ENCODE results near the gene RITA1.

RITA1 gene

GRCh38 chr12:113228394-113229028 is 43.0 kb downstream of the RITA1 start:
- 96% methylated on average over 3 of the region's 5 CpGs for WGBS (ENCODE audit: insufficient coverage)
- H3K27ac ChIP-seq (ENCODE audit: insufficient read depth in 1 of 2, low read depth in 1 of 2, low read length in 2 of 2, poor library complexity in 1 of 2, severe bottlenecking in 2 of 2) = no peak overlapping the region
- no peaks in the 10 kb centered on the region for H3K27me3 ChIP-seq (replicated peaks in 2 of 5; ENCODE audit: control insufficient read depth in 4 of 5, insufficient read depth in 5 of 5, low read length in 4 of 5)
- no peak for DNase-seq
- H3K36me3 ChIP-seq (ENCODE audit: control insufficient read depth in 4 of 4, insufficient read depth in 4 of 4, low read length in 3 of 4) = peaks cover 0 to 28% (median 10%) of the 10 kb centered on the region in 4 experiments
- no peaks in the 10 kb centered on the region for H3K9me3 ChIP-seq (ENCODE audit: control extremely low read depth in 1 of 5, control insufficient read depth in 4 of 5, insufficient read depth in 2 of 5, low read depth in 1 of 5, low read length in 4 of 5)
- CTCF ChIA-PET = interaction anchor here (0.7 to 2.4 kb wide), 4 partner anchors 11 to 31 kb away, joined by 3 to 7 read pairs (median 4); no protein-coding TSS in a partner anchor
- H3K4me3 ChIP-seq (ENCODE audit: control insufficient read depth in 1 of 7, extremely low read depth in 1 of 7, insufficient read depth in 4 of 7, low read depth in 2 of 7, low read length in 6 of 7) = no peak overlapping the region
- peaks cover 2 to 39% (median 32%) of the 10 kb centered on the region in 4 experiments for H3K4me1 ChIP-seq (ENCODE audit: control extremely low read depth in 1 of 4, control insufficient read depth in 4 of 4, insufficient read depth in 4 of 4, low read length in 3 of 4)
- POLR2A ChIA-PET = interaction anchor here (0.5 kb wide), 1 partner anchor 32 kb away, joined by 3 read pairs; no protein-coding TSS in a partner anchor

GRCh38 chr12:113230315-113231234 is 45.1 kb downstream of the RITA1 start:
- Histone ChIP-seq H3K4me3 (ENCODE audit: control insufficient read depth in 1 of 7, extremely low read depth in 1 of 7, insufficient read depth in 4 of 7, low read depth in 2 of 7, low read length in 6 of 7) (no peak overlapping the region), H3K27me3 (replicated peaks in 2 of 5; ENCODE audit: control insufficient read depth in 4 of 5, insufficient read depth in 5 of 5, low read length in 4 of 5) (no peaks in the 10 kb centered on the region), H3K36me3 (ENCODE audit: control insufficient read depth in 4 of 4, insufficient read depth in 4 of 4, low read length in 3 of 4) (peaks cover 0 to 32% (median 10%) of the 10 kb centered on the region in 4 experiments), H3K27ac (ENCODE audit: insufficient read depth in 1 of 2, low read depth in 1 of 2, low read length in 2 of 2, poor library complexity in 1 of 2, severe bottlenecking in 2 of 2) (peak overlapping the region in 1 of 2 experiments; percentile 54), H3K9me3 (ENCODE audit: control extremely low read depth in 1 of 5, control insufficient read depth in 4 of 5, insufficient read depth in 2 of 5, low read depth in 1 of 5, low read length in 4 of 5) (no peaks in the 10 kb centered on the region), H3K4me1 (ENCODE audit: control extremely low read depth in 1 of 4, control insufficient read depth in 4 of 4, insufficient read depth in 4 of 4, low read length in 3 of 4) (peaks cover 2 to 47% (median 40%) of the 10 kb centered on the region in 4 experiments)
- ChIA-PET CTCF (interaction anchor here (0.7 to 10.0 kb wide), 8 partner anchors 7 to 38 kb away, joined by 3 to 91 read pairs (median 6); partner anchors contain the start of gene TPCN1), POLR2A (interaction anchor here (0.6 to 1.7 kb wide), 3 partner anchors 10 to 253 kb away, joined by 3 to 9 read pairs (median 4); partner anchors contain the start of gene TPCN1)
- DNase-seq = no peak
- 96% methylated on average over 15 of the region's 15 CpGs for WGBS (ENCODE audit: insufficient coverage)

- no peak for DNase-seq
- no peak overlapping the region for H3K27ac ChIP-seq (ENCODE audit: insufficient read depth in 1 of 2, low read depth in 1 of 2, low read length in 2 of 2, poor library complexity in 1 of 2, severe bottlenecking in 2 of 2)
- no peaks in the 10 kb centered on the region for H3K9me3 ChIP-seq (ENCODE audit: control extremely low read depth in 1 of 5, control insufficient read depth in 4 of 5, insufficient read depth in 2 of 5, low read depth in 1 of 5, low read length in 4 of 5)
- ChIA-PET POLR2A (interaction anchor here (0.7 to 1.9 kb wide), 2 partner anchors 23 to 46 kb away, joined by 3 to 12 read pairs; partner anchors contain the start of genes DDX54 and RITA1), CTCF (interaction anchor here (0.8 to 10.0 kb wide), 9 partner anchors 8 to 38 kb away, joined by 3 to 91 read pairs (median 10); partner anchors contain the start of gene TPCN1)
- no peak overlapping the region for H3K4me3 ChIP-seq (ENCODE audit: control insufficient read depth in 1 of 7, extremely low read depth in 1 of 7, insufficient read depth in 4 of 7, low read depth in 2 of 7, low read length in 6 of 7)
- peaks cover 0 to 32% (median 10%) of the 10 kb centered on the region in 4 experiments for H3K36me3 ChIP-seq (ENCODE audit: control insufficient read depth in 4 of 4, insufficient read depth in 4 of 4, low read length in 3 of 4)
- WGBS (ENCODE audit: insufficient coverage) = 98% methylated on average over 8 of the region's 8 CpGs
- peaks cover 2 to 56% (median 42%) of the 10 kb centered on the region in 4 experiments for H3K4me1 ChIP-seq (ENCODE audit: control extremely low read depth in 1 of 4, control insufficient read depth in 4 of 4, insufficient read depth in 4 of 4, low read length in 3 of 4)
- H3K27me3 ChIP-seq (replicated peaks in 2 of 5; ENCODE audit: control insufficient read depth in 4 of 5, insufficient read depth in 5 of 5, low read length in 4 of 5) = no peaks in the 10 kb centered on the region
These were observed 45.9 kb downstream of the RITA1 start for GRCh38 chr12:113231235-113232088.

- peak overlapping the region in 2 of 7 experiments; percentile 56 to 68 for H3K4me3 ChIP-seq (ENCODE audit: control insufficient read depth in 1 of 7, extremely low read depth in 1 of 7, insufficient read depth in 4 of 7, low read depth in 2 of 7, low read length in 6 of 7)
- H3K27ac ChIP-seq (ENCODE audit: insufficient read depth in 1 of 2, low read depth in 1 of 2, low read length in 2 of 2, poor library complexity in 1 of 2, severe bottlenecking in 2 of 2) = peak overlapping the region; percentile 25 to 65
- 97% methylated on average over 18 of the region's 18 CpGs for WGBS (ENCODE audit: insufficient coverage)
- H3K9me3 ChIP-seq (ENCODE audit: control extremely low read depth in 1 of 5, control insufficient read depth in 4 of 5, insufficient read depth in 2 of 5, low read depth in 1 of 5, low read length in 4 of 5) = no peaks in the 10 kb centered on the region
- H3K36me3 ChIP-seq (ENCODE audit: control insufficient read depth in 4 of 4, insufficient read depth in 4 of 4, low read length in 3 of 4) = peaks cover 0 to 27% (median 7%) of the 10 kb centered on the region in 4 experiments
- no peak for DNase-seq
- H3K4me1 ChIP-seq (ENCODE audit: control extremely low read depth in 1 of 4, control insufficient read depth in 4 of 4, insufficient read depth in 4 of 4, low read length in 3 of 4) = peaks cover 2 to 64% (median 50%) of the 10 kb centered on the region in 4 experiments
- ChIA-PET POLR2A (interaction anchor here (0.7 to 1.9 kb wide), 3 partner anchors 24 to 47 kb away, joined by 3 to 12 read pairs (median 3); partner anchors contain the start of genes DDX54 and RITA1), CTCF (interaction anchor here (0.8 to 10.0 kb wide), 12 partner anchors 9 to 188 kb away, joined by 3 to 91 read pairs (median 8); partner anchors contain the start of gene TPCN1)
- H3K27me3 ChIP-seq (replicated peaks in 2 of 5; ENCODE audit: control insufficient read depth in 4 of 5, insufficient read depth in 5 of 5, low read length in 4 of 5) = no peaks in the 10 kb centered on the region
These were observed 46.7 kb downstream of the RITA1 start for GRCh38 chr12:113232089-113232839.

GRCh38 chr12:113232840-113233585 is 47.5 kb downstream of the RITA1 start:
- peak; percentile 95 to 97 (median 96) for DNase-seq
- Histone ChIP-seq H3K27ac (ENCODE audit: insufficient read depth in 1 of 2, low read depth in 1 of 2, low read length in 2 of 2, poor library complexity in 1 of 2, severe bottlenecking in 2 of 2) (peak overlapping the region; percentile 53 to 65), H3K36me3 (ENCODE audit: control insufficient read depth in 4 of 4, insufficient read depth in 4 of 4, low read length in 3 of 4) (peaks cover 0 to 22% (median 5%) of the 10 kb centered on the region in 4 experiments), H3K27me3 (replicated peaks in 2 of 5; ENCODE audit: control insufficient read depth in 4 of 5, insufficient read depth in 5 of 5, low read length in 4 of 5) (no peaks in the 10 kb centered on the region), H3K4me1 (ENCODE audit: control extremely low read depth in 1 of 4, control insufficient read depth in 4 of 4, insufficient read depth in 4 of 4, low read length in 3 of 4) (peaks cover 4 to 71% (median 57%) of the 10 kb centered on the region in 4 experiments), H3K4me3 (ENCODE audit: control insufficient read depth in 1 of 7, extremely low read depth in 1 of 7, insufficient read depth in 4 of 7, low read depth in 2 of 7, low read length in 6 of 7) (peak overlapping the region in 4 of 7 experiments; percentile 6 to 68 (median 48)), H3K9me3 (ENCODE audit: control extremely low read depth in 1 of 5, control insufficient read depth in 4 of 5, insufficient read depth in 2 of 5, low read depth in 1 of 5, low read length in 4 of 5) (no peaks in the 10 kb centered on the region)
- ChIA-PET POLR2A (interaction anchor here (0.8 to 1.9 kb wide), 4 partner anchors 25 to 48 kb away, joined by 3 to 12 read pairs (median 3); partner anchors contain the start of genes DDX54 and RITA1), CTCF (interaction anchor here (0.5 to 10.0 kb wide), 13 partner anchors 10 to 188 kb away, joined by 3 to 91 read pairs (median 5); partner anchors contain the start of gene TPCN1)
- 9% methylated on average over 15 of the region's 25 CpGs for WGBS (ENCODE audit: insufficient coverage)
